ENCODE data around the gene KRT72.

DNA sequence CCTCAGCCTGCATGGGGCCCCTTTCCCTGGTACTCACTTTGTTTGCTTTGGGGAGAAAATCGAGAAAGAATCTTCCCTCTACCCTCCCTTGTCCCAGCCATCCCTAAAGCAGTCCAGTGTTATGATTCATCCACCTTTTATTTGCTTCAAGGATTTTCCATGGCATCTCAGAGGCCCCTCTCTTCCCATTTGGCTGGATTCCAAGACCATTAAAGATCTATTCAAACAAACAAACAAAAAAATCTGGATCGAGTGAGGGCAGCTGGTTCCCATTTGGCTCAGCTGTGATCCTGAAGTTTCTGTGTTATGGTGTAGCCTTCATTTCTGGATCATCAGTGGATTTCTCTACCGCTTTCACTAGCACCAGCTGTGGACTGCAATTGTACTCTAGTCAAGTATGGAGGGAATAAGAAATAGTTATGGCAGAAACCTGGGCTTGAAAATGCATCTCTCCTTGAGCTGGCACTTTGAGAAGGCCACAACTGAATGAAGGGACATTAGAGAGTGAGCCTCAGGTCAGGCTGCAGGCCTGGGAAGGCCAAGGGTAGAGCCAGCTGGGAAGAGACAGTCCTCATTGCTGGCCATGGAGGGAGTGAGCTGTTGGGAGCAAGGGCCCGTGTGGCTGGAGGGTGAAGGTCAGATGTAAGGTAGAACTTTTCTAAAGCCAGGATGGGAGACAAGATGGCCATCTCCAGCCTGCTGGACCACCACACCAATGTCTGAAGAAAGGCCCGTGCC is 62.0 kb downstream of the KRT72 start:
- TF ChIP-seq, protein P1, sequence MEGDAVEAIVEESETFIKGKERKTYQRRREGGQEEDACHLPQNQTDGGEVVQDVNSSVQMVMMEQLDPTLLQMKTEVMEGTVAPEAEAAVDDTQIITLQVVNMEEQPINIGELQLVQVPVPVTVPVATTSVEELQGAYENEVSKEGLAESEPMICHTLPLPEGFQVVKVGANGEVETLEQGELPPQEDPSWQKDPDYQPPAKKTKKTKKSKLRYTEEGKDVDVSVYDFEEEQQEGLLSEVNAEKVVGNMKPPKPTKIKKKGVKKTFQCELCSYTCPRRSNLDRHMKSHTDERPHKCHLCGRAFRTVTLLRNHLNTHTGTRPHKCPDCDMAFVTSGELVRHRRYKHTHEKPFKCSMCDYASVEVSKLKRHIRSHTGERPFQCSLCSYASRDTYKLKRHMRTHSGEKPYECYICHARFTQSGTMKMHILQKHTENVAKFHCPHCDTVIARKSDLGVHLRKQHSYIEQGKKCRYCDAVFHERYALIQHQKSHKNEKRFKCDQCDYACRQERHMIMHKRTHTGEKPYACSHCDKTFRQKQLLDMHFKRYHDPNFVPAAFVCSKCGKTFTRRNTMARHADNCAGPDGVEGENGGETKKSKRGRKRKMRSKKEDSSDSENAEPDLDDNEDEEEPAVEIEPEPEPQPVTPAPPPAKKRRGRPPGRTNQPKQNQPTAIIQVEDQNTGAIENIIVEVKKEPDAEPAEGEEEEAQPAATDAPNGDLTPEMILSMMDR (conservative IDR thresholded peaks at IDR 0.05; ENCODE audit: low read length) = no peak
- TF ChIP-seq EZH2phosphoT487 (IDR thresholded peaks at IDR 0.05; ENCODE audit: borderline replicate concordance) = no peak

Data from Loucy (cell line).